ENCODE results near the gene LRP1B.

DNA sequence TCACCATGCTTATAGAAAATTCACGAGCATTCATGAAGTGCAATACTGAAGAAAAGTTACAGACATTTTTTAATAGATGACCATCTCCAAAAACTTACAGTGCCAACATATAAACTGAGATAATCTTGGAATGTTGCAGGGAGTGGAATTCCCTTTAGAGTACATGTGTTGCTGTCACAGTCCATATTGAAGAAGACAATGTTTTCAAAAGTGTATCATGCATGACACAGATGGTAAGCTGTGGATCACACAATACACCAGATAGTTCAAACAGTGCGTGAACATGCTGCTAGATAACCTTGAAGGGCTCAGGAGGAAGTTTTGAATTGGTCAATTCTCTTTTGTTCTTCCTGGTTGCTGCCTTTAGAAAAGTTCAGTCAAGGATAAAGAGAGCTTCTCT is 1706.3 kb downstream of the LRP1B start:
- TF ChIP-seq, protein P1, sequence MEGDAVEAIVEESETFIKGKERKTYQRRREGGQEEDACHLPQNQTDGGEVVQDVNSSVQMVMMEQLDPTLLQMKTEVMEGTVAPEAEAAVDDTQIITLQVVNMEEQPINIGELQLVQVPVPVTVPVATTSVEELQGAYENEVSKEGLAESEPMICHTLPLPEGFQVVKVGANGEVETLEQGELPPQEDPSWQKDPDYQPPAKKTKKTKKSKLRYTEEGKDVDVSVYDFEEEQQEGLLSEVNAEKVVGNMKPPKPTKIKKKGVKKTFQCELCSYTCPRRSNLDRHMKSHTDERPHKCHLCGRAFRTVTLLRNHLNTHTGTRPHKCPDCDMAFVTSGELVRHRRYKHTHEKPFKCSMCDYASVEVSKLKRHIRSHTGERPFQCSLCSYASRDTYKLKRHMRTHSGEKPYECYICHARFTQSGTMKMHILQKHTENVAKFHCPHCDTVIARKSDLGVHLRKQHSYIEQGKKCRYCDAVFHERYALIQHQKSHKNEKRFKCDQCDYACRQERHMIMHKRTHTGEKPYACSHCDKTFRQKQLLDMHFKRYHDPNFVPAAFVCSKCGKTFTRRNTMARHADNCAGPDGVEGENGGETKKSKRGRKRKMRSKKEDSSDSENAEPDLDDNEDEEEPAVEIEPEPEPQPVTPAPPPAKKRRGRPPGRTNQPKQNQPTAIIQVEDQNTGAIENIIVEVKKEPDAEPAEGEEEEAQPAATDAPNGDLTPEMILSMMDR (IDR thresholded peaks at IDR 0.05): no peak
- no peak for TF ChIP-seq POLR2A (IDR thresholded peaks at IDR 0.05)

Measured in right lobe of liver (tissue), 4 donors.